Right cardiac atrium (tissue), 5 donors: ENCODE results near the gene SCP2. TPM values are rescaled to one million over a fixed set of nuclear protein-coding genes. Genes with fewer than 3 reads are reported as not detected.

Source experiments
- ATAC-seq, 2 donors: fragments of 200-7000 bp; cut with Tn5 transposase; one replicate each; pipeline versions ENCODE4 v1.8.0 to v1.9.1; 2020; ENCODE audit warnings: moderate library complexity in 2 of 2, mild to moderate bottlenecking in 1 of 2
- DNase-seq, 3 donors: peaks; one replicate each; pipeline ENCODE4 v3.0.0-alpha.2; 2020
- H3K27ac ChIP-seq: one replicate; pipeline ENCODE4 v1.5.1; 2013; ENCODE audit warnings: mild to moderate bottlenecking, low read length, control low read depth, moderate library complexity
- H3K27me3 ChIP-seq: one replicate; pipeline ENCODE4 v1.6.1; 2013; ENCODE audit not compliant: control insufficient read depth, insufficient read depth
- H3K4me1 ChIP-seq: one replicate; pipeline ENCODE4 v1.6.1; 2013; ENCODE audit warnings: low read length; ENCODE audit not compliant: control insufficient read depth, insufficient read depth
- H3K4me3 ChIP-seq: one replicate; pipeline ENCODE4 v1.5.1; 2013; ENCODE audit warnings: low read length, control low read depth
- H3K9me3 ChIP-seq: one replicate; pipeline ENCODE4 v1.6.1; 2013; ENCODE audit warnings: low read length; ENCODE audit not compliant: control insufficient read depth
- WGBS: extraction: QIAGEN DNeasy Blood & Tissue Kit; methylation state at CpG from one replicate; pipeline ENCODE4 v1.1.7; 2013; 5-methylcytosine and 5-hydroxymethylcytosine counted together
- intact Hi-C, 4 donors: fragments of 100-400 bp; cut with DNase I; formaldehyde crosslinking; loops; one replicate each; pipeline versions ENCODE4 v1.11.0 to v1.14.0; 2022 to 2023
- polyA plus RNA-seq: library from polyadenylated mRNA; stranded (reverse); fragments of 200-250 nt; gene quantifications from one replicate; pipeline ENCODE4 v1.2.3, GENCODE V29; 2013
- total RNA-seq, 4 donors: library from RNA; stranded (reverse); fragmentation: NEBNext Ultra II Directional; extraction: Animal tissue kit (Norgen Biotek cat#: 25700); gene quantifications; one replicate each; pipeline ENCODE4 v1.2.1, GENCODE V29; 2021
- donor health status: healthy with polysubstance abuse.
- donor health status: DM: no; HTN: yes; CAD: no.
- donor health status: DM: no; HTN: no; CAD: no.
- donor health status: DM: no; HTN: yes; CAD: no; lungs with severe emphysema.
- donor health status: DM: yes; HTN: yes; CAD: no.

SCP2 gene
- total and polyA plus RNA-seq, 5 donors, result 129 to 203 (median 140) TPM

DNA sequence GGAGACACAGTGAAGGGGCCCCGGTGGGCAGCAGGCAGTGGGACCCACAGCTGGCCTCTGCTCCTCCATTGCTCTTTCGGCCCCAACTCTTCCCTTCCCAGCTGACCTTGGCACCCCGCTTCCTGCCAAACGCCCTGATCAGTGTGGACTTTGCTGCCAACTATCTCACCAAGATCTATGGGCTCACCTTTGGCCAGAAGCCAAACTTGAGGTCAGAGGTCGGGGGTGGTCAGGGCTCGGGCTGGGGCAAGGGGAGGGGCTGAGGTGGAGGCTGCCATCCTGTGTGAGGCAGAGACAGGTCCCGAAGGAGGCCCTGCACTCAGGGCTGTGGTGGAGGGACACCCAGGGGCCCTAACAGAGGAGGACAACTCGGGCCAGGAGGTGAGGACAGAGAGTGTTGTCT is 148.7 kb downstream of the SCP2 start:
- DNase-seq (peak in 2 of 3 donors; percentile 41 to 57), ATAC-seq (no peak)
- no peaks in the 10 kb centered on the region for H3K27me3 ChIP-seq
- H3K9me3 ChIP-seq, result no peaks in the 10 kb centered on the region
- no peak overlapping the region for H3K4me3 ChIP-seq
- H3K4me1 ChIP-seq, result no peaks in the 10 kb centered on the region
- H3K27ac ChIP-seq, result no peak overlapping the region
- WGBS, result 70% methylated on average over 8 of the region's 8 CpGs
- intact Hi-C loops, result no loop called here

DNA sequence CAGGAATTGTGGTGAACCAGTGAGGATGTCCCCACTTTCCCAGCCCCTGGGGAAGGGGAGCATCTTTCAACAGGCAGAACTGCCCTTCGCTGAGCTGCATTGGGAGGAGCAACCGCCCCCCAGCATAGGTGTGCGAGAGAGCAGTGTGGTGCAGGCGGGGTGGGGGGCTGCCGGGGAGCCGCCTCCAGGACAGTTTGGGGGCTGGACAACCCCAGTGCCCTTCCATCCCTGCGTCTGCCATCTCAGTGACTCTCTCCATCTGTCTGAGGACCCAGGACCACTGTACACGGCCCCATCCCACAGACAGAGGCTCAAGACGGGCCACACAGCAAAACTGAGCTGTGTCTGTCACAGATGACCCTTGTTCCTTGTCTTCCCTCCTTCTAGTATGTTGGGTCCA is 149.1 kb downstream of the SCP2 start:
- H3K27ac ChIP-seq, result no peak overlapping the region
- WGBS, result 96% methylated on average over 9 of the region's 9 CpGs

DNA sequence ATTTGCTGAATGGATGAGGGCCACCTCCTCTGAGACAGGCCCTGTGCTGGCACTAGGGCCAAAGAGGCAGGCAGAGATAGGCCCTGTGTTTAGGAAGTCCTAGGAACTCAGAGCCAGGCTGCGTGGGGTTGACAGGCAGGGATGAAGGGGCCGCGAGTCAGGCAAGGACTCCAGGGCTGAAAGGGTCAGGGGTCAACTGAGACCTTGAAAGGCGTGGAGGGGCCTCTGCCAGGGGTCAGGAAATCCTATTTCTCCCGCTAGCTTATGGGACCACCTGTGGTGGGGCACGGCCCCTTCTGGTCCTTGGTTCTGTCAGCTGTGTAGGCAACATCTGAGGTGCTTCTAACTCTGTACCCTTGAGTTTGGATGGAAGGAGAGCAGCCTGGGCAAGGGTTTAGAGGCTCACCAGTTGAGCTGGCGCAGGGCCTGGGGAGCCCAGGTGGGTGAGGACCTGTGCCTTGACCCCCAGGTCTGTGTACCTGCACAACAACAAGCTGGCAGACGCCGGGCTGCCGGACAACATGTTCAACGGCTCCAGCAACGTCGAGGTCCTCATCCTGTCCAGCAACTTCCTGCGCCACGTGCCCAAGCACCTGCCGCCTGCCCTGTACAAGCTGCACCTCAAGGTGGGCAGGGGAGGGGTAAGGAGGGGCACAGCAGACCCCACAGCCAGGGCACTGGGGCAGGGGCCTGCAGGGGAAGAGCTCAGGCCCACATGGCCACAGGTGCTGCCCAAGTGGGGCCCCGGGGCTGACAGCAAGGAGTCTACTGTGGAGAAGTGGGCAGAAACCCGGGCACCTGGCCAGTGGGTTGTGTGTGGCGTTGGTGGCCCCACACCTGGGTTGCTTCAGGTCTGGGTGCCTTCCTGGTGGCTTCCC is 149.9 kb downstream of the SCP2 start:
- ATAC-seq (no peak), DNase-seq (peak; percentile 8 to 62 (median 54))
- no peaks in the 10 kb centered on the region for H3K9me3 ChIP-seq
- intact Hi-C loops, result no loop called here
- 88% methylated on average over 19 of the region's 19 CpGs for WGBS
- H3K27ac ChIP-seq, result no peak overlapping the region
- H3K27me3 ChIP-seq, result no peaks in the 10 kb centered on the region
- no peaks in the 10 kb centered on the region for H3K4me1 ChIP-seq
- no peak overlapping the region for H3K4me3 ChIP-seq

More for the DNA sequence above, 149.1 kb downstream of the SCP2 start:
- DNase-seq (peak in 2 of 3 donors; percentile 21 to 33), ATAC-seq (no peak)
- Histone ChIP-seq H3K27me3 (no peaks in the 10 kb centered on the region), H3K9me3 (no peaks in the 10 kb centered on the region), H3K4me1 (no peaks in the 10 kb centered on the region), H3K4me3 (no peak overlapping the region)
- intact Hi-C loops, result no loop called here

DNA sequence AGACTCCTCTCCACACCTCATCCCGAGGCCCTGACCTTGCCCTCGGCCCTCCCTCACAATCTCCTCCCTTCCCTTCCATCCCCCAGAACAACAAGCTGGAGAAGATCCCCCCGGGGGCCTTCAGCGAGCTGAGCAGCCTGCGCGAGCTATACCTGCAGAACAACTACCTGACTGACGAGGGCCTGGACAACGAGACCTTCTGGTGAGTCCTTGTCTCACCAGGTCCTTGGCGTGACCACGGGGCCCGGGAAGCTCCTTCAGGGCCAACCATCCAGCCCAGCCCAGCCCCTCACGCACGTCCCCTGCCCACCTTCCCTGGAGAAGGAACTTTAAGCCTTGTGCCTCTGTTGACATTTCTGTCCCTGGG is 150.5 kb downstream of the SCP2 start:
- no peak overlapping the region for H3K4me3 ChIP-seq
- WGBS, result 92% methylated on average over 13 of the region's 13 CpGs
- H3K4me1 ChIP-seq, result no peaks in the 10 kb centered on the region
- H3K9me3 ChIP-seq, result no peaks in the 10 kb centered on the region
- H3K27ac ChIP-seq, result no peak overlapping the region
- ATAC-seq, result no peak
- DNase-seq, result peak; percentile 5 to 53 (median 28)
- H3K27me3 ChIP-seq, result no peaks in the 10 kb centered on the region
- intact Hi-C loops, result no loop called here

DNA sequence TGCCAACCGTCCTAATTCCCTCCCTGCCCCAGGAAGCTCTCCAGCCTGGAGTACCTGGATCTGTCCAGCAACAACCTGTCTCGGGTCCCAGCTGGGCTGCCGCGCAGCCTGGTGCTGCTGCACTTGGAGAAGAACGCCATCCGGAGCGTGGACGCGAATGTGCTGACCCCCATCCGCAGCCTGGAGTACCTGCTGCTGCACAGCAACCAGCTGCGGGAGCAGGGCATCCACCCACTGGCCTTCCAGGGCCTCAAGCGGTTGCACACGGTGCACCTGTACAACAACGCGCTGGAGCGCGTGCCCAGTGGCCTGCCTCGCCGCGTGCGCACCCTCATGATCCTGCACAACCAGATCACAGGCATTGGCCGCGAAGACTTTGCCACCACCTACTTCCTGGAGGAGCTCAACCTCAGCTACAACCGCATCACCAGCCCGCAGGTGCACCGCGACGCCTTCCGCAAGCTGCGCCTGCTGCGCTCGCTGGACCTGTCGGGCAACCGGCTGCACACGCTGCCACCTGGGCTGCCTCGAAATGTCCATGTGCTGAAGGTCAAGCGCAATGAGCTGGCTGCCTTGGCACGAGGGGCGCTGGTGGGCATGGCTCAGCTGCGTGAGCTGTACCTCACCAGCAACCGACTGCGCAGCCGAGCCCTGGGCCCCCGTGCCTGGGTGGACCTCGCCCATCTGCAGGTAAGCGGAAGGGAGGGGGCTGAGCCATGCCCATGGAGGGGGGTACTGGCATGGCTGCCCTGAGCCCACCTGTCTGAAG is 151.4 kb downstream of the SCP2 start:
- ATAC-seq, result no peak
- no peaks in the 10 kb centered on the region for H3K4me1 ChIP-seq
- H3K9me3 ChIP-seq, result no peaks in the 10 kb centered on the region
- DNase-seq, result peak; percentile 7 to 60 (median 53)
- intact Hi-C loops, result no loop called here
- no peak overlapping the region for H3K4me3 ChIP-seq
- WGBS, result 94% methylated on average over 46 of the region's 46 CpGs
- no peak overlapping the region for H3K27ac ChIP-seq
- no peaks in the 10 kb centered on the region for H3K27me3 ChIP-seq

DNA sequence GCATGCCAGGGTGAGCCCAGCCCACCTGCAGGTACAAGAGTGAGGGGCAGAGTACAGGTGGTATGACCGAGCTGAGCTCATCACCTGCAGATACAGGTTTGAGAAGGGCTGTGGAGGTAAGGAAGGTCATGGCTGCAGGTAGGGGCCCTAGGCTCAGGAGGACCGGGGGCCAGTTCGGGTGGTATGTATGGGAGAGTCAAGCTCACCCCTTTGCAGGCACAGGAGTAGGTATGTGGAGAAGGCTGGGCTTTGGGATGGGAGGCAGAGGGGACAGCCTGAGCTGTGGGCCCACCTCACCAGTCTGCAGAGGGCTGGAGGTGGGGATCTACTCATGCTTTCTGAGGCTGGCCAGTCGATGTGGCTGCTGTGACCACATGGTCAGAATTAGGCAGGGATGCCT is 152.2 kb downstream of the SCP2 start:
- DNase-seq (peak; percentile 4 to 41 (median 24)), ATAC-seq (no peak)
- H3K9me3 ChIP-seq, result no peaks in the 10 kb centered on the region
- H3K27me3 ChIP-seq, result no peaks in the 10 kb centered on the region
- no peak overlapping the region for H3K4me3 ChIP-seq
- no peaks in the 10 kb centered on the region for H3K4me1 ChIP-seq
- WGBS, result 91% methylated on average over 4 of the region's 4 CpGs
- intact Hi-C loops, result no loop called here
- H3K27ac ChIP-seq, result no peak overlapping the region

DNA sequence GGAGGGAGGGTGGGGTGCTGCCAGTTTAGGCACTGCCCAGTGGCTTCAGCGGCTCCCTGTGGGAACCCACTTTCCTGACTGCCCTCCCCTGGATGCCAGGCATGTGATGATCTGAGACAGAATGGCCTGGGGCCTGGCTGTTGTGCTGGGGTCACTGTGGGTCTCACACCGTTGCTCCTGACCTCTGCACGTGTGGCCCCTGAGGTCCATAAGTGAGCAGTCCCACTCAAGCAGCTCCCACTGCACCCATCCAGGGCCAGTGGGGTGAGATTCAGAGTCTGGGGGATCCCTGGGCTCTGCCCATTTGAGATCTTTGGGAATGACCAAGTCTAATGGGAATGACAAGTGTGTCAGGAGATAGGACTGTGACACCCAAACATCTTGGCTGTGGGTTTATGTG is 153.0 kb downstream of the SCP2 start:
- Histone ChIP-seq H3K4me1 (no peaks in the 10 kb centered on the region), H3K27me3 (no peaks in the 10 kb centered on the region), H3K27ac (no peak overlapping the region), H3K4me3 (no peak overlapping the region), H3K9me3 (no peaks in the 10 kb centered on the region)
- DNase-seq, result peak in 1 of 3 donors; percentile 25
- intact Hi-C loops, result no loop called here
- WGBS, result 57% methylated on average over 3 of the region's 3 CpGs
- ATAC-seq, result no peak

DNA sequence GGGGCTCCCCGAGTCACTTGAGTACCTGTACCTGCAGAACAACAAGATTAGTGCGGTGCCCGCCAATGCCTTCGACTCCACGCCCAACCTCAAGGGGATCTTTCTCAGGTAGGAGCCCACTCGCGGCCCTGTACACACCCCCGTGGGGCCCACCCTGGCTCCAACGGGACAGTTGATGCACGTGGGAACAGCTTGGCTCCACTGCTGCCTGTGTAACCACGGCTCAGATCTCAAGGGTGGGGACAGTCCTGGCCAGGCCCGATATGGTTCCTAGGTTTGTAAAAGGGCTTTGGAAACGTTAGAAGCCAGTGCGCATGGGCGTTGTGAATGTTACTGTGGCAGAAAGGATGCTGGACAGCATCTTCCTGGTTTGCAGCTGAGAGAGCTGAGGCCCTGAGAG is 153.7 kb downstream of the SCP2 start:
- DNase-seq (peak; percentile 4 to 54 (median 37)), ATAC-seq (no peak)
- no peak overlapping the region for H3K4me3 ChIP-seq
- no peaks in the 10 kb centered on the region for H3K4me1 ChIP-seq
- H3K27ac ChIP-seq, result no peak overlapping the region
- H3K27me3 ChIP-seq, result no peaks in the 10 kb centered on the region
- no peaks in the 10 kb centered on the region for H3K9me3 ChIP-seq
- intact Hi-C loops, result no loop called here
- 86% methylated on average over 15 of the region's 15 CpGs for WGBS

DNA sequence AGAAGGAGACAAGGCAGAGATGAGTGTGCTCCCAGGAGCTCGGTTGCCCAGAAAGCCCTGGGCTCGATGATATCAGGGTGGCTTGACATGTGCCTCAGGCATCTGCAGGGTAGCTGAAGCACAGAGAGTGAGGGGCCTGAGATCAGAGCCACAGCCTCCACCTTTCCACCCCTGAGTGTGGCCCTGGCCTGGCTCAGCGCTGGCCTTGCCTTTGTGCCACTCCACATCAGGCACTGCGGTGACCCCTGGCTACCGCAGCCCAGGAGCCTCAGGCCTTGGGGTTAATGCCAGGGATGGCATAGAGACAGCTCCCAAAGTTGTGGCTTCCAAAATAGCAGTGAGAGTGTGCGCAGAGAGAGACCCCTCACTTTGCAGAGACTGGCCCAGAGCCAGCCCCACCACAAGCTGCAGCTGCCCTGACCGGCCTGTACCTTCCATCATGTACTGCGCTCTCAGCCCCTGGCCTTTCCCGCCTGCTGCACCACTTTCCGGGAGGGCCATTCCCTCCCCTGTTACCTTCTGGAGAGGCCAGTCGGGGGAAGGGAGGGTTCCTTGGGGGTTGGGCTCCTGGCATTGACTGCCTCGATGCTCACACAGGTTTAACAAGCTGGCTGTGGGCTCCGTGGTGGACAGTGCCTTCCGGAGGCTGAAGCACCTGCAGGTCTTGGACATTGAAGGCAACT is 154.4 kb downstream of the SCP2 start:
- DNase-seq, result peak; percentile 5 to 51 (median 37)
- H3K4me1 ChIP-seq, result no peaks in the 10 kb centered on the region
- 78% methylated on average over 14 of the region's 14 CpGs for WGBS
- intact Hi-C loops, result no loop called here
- no peak for ATAC-seq
- H3K27me3 ChIP-seq, result no peaks in the 10 kb centered on the region
- no peak overlapping the region for H3K27ac ChIP-seq
- H3K9me3 ChIP-seq, result no peaks in the 10 kb centered on the region
- H3K4me3 ChIP-seq, result no peak overlapping the region

DNA sequence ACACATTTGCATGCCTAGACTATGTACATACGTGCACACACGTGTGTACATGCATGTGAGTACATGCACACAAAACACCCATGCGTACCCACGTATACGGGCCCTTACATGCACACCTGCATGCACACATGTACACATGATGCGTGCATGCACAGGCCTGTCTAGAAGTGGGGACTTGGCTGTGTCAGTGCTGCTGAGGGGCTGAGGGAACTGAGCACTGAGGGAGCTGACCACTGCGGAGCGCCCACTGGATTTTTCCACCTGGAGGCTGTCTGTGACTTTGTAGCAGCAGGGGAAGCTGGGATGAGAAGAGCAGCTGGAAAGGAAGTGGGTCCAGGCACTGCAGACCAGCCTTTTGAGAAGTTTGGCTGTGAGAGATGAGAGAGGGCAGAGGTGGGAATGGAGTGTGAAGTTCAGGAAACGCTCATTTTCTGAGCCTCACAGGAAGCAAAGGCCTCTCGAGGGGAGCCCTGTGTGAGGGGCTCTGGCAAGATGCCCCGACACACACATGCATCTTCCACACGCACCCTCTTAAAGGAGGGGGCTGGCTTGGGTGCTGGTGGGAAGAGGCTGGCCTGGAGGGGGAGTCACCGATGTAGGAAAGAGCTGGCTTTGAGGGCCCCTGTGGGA is 155.9 kb downstream of the SCP2 start:
- Histone ChIP-seq H3K4me1 (no peaks in the 10 kb centered on the region), H3K4me3 (no peak overlapping the region), H3K9me3 (no peaks in the 10 kb centered on the region), H3K27me3 (no peaks in the 10 kb centered on the region), H3K27ac (no peak overlapping the region)
- 67% methylated on average over 13 of the region's 13 CpGs for WGBS
- intact Hi-C loops, result no loop called here
- ATAC-seq (no peak), DNase-seq (peak in 1 of 3 donors; percentile 35)
